GM12892 (cell line): ENCODE results near the gene CDC7.

ENCODE experiments used
- POLR2A ChIP-seq: IDR thresholded peaks from 2 replicates; pipeline ENCODE4 v1.6.1; 2011; ENCODE audit warnings: low read depth, low read length, control low read depth
- POLR2AphosphoS5 ChIP-seq: IDR thresholded peaks from 2 replicates; pipeline ENCODE4 v1.6.1; 2011; ENCODE audit warnings: low read depth, low read length, control low read depth
- TAF1 ChIP-seq: IDR thresholded peaks from 2 replicates; pipeline ENCODE4 v1.6.1; 2011; ENCODE audit warnings: low read depth, mild to moderate bottlenecking, control low read depth, low read length, borderline replicate concordance

- TF ChIP-seq POLR2AphosphoS5, result no peak
- TF ChIP-seq TAF1, result no peak
- no peak for TF ChIP-seq POLR2A
Observed at GRCh38 chr1:91506071-91506470, 5.4 kb downstream of the CDC7 start.
